ENCODE data around the gene CCDC172. TPM values are rescaled to one million over a fixed set of nuclear protein-coding genes. Genes with fewer than 3 reads are reported as not detected.

CCDC172 gene
- total and polyA plus RNA-seq, 2 experiments from 2014 or later, result 4.6 to 17.6 TPM

- TF ChIP-seq, protein P1, sequence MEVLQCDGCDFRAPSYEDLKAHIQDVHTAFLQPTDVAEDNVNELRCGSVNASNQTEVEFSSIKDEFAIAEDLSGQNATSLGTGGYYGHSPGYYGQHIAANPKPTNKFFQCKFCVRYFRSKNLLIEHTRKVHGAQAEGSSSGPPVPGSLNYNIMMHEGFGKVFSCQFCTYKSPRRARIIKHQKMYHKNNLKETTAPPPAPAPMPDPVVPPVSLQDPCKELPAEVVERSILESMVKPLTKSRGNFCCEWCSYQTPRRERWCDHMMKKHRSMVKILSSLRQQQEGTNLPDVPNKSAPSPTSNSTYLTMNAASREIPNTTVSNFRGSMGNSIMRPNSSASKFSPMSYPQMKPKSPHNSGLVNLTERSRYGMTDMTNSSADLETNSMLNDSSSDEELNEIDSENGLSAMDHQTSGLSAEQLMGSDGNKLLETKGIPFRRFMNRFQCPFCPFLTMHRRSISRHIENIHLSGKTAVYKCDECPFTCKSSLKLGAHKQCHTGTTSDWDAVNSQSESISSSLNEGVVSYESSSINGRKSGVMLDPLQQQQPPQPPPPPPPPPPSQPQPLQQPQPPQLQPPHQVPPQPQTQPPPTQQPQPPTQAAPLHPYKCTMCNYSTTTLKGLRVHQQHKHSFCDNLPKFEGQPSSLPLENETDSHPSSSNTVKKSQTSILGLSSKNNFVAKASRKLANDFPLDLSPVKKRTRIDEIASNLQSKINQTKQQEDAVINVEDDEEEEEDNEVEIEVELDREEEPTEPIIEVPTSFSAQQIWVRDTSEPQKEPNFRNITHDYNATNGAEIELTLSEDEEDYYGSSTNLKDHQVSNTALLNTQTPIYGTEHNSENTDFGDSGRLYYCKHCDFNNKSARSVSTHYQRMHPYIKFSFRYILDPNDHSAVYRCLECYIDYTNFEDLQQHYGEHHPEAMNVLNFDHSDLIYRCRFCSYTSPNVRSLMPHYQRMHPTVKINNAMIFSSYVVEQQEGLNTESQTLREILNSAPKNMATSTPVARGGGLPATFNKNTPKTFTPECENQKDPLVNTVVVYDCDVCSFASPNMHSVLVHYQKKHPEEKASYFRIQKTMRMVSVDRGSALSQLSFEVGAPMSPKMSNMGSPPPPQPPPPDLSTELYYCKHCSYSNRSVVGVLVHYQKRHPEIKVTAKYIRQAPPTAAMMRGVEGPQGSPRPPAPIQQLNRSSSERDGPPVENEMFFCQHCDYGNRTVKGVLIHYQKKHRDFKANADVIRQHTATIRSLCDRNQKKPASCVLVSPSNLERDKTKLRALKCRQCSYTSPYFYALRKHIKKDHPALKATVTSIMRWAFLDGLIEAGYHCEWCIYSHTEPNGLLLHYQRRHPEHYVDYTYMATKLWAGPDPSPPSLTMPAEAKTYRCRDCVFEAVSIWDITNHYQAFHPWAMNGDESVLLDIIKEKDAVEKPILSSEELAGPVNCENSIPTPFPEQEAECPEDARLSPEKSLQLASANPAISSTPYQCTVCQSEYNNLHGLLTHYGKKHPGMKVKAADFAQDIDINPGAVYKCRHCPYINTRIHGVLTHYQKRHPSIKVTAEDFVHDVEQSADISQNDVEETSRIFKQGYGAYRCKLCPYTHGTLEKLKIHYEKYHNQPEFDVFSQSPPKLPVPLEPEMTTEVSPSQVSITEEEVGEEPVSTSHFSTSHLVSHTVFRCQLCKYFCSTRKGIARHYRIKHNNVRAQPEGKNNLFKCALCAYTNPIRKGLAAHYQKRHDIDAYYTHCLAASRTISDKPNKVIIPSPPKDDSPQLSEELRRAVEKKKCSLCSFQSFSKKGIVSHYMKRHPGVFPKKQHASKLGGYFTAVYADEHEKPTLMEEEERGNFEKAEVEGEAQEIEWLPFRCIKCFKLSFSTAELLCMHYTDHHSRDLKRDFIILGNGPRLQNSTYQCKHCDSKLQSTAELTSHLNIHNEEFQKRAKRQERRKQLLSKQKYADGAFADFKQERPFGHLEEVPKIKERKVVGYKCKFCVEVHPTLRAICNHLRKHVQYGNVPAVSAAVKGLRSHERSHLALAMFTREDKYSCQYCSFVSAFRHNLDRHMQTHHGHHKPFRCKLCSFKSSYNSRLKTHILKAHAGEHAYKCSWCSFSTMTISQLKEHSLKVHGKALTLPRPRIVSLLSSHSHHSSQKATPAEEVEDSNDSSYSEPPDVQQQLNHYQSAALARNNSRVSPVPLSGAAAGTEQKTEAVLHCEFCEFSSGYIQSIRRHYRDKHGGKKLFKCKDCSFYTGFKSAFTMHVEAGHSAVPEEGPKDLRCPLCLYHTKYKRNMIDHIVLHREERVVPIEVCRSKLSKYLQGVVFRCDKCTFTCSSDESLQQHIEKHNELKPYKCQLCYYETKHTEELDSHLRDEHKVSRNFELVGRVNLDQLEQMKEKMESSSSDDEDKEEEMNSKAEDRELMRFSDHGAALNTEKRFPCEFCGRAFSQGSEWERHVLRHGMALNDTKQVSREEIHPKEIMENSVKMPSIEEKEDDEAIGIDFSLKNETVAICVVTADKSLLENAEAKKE (CRISPR knock-in tag; IDR thresholded peaks at IDR 0.05), result no peak
- TF ChIP-seq, protein P2, sequence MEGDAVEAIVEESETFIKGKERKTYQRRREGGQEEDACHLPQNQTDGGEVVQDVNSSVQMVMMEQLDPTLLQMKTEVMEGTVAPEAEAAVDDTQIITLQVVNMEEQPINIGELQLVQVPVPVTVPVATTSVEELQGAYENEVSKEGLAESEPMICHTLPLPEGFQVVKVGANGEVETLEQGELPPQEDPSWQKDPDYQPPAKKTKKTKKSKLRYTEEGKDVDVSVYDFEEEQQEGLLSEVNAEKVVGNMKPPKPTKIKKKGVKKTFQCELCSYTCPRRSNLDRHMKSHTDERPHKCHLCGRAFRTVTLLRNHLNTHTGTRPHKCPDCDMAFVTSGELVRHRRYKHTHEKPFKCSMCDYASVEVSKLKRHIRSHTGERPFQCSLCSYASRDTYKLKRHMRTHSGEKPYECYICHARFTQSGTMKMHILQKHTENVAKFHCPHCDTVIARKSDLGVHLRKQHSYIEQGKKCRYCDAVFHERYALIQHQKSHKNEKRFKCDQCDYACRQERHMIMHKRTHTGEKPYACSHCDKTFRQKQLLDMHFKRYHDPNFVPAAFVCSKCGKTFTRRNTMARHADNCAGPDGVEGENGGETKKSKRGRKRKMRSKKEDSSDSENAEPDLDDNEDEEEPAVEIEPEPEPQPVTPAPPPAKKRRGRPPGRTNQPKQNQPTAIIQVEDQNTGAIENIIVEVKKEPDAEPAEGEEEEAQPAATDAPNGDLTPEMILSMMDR (conservative IDR thresholded peaks at IDR 0.05; ENCODE audit: low read depth in 2 of 2), result no peak
Measured at GRCh38 chr10:116385311-116385710, 61.1 kb downstream of the CCDC172 start (continued).

DNA sequence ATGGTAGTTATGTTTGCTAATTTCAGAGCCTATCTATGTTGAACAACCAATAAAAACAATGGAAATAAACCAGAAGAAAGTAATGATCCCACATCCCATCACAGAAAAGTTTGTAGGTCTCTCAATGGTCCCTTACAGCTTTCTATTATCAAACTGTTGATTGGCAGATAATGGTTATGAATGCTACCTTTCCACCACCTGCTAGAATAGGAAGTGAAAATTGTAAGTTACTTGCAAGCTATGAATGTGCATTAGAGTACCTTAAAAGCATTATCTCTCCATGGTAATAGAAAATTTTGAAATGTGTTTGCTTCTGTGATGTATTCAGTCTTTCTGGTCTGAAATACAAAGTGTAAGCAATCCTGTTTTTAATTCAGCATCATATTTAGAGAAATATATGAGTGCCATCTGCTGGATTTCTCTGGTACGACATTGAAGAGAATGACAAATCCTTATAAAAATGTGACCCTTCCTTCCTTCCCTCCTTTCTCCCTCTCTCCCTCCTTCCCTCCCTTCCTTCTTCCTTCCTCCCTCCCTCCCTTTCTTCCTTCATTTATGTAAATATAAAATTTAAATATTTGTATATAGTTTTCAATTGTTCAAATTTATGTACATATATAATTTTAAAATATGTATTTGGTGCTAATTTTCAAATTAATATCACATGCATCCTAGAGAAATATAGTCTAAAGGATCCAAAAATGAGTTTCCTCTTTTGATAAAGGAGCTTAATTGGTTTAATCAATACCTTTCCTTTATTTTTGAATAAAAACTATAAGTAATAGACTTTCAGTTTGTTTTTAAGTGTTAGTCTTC lies 62.0 kb downstream of the CCDC172 start:
- Mint-ChIP-seq H3K27ac (no peak overlapping the region), H3K4me3 (no peak overlapping the region), H3K36me3 (ENCODE audit: low read depth) (no peaks in the 10 kb centered on the region), H3K9me3 (no peaks in the 10 kb centered on the region), H3K4me1 (peaks cover 18% of the 10 kb centered on the region), H3K27me3 (ENCODE audit: insufficient read depth, low read depth, poor library complexity) (peaks cover 2% of the 10 kb centered on the region)
- no peak overlapping the region for H3K4me3 ChIP-seq
- ATAC-seq (no peak; the same call in 2 of the 3 replicates), DNase-seq (ENCODE audit: low spot score) (peak; percentile 82)
- H3K4me1 ChIP-seq (ENCODE audit: insufficient read depth), result peaks cover 24% of the 10 kb centered on the region
- no peak overlapping the region for H3K4me2 ChIP-seq
- no peaks in the 10 kb centered on the region for H3F3A ChIP-seq (replicated peaks; ENCODE audit: low read depth)
- no peaks in the 10 kb centered on the region for H3K27me3 ChIP-seq (ENCODE audit: insufficient read depth)
- H4K20me1 ChIP-seq (replicated peaks; ENCODE audit: insufficient read depth), result no peaks in the 10 kb centered on the region
- H3K27ac ChIP-seq (ENCODE audit: low read depth), result no peak overlapping the region
- H3K36me3 ChIP-seq (ENCODE audit: insufficient read depth), result no peaks in the 10 kb centered on the region
- TF ChIP-seq, protein P1 (CRISPR knock-in tag; IDR thresholded peaks at IDR 0.05), result no peak
- TF ChIP-seq, protein P2 (conservative IDR thresholded peaks at IDR 0.05; ENCODE audit: low read depth in 2 of 2), result peak; percentile 60 to 64
- H3K9me2 ChIP-seq (ENCODE audit: insufficient read depth), result no peaks in the 10 kb centered on the region
- H3K79me2 ChIP-seq (replicated peaks; ENCODE audit: insufficient read depth), result no peaks in the 10 kb centered on the region
- H2AFZ ChIP-seq, result no peak overlapping the region

Measured in GM23338 (cell line).